Jurkat, Clone E6-1 (cell line): Measurements from ENCODE around the gene RASGRP4.
"Not testable (repeated sequence)": the region's sequence is repeated elsewhere in the genome, so short reads cannot be mapped to it uniquely, and the experiment has no call there.

ENCODE experiments used
- DNase-seq: peaks from one replicate; pipeline ENCODE4 v3.0.0-alpha.2; 2011; ENCODE audit warnings: low read depth, low spot score
- H3K4me3 ChIP-seq: 2 replicates; pipeline ENCODE4 v1.5.1; 2011; ENCODE audit warnings: mild to moderate bottlenecking, low read length, control low read depth, moderate library complexity

RASGRP4 gene

DNA sequence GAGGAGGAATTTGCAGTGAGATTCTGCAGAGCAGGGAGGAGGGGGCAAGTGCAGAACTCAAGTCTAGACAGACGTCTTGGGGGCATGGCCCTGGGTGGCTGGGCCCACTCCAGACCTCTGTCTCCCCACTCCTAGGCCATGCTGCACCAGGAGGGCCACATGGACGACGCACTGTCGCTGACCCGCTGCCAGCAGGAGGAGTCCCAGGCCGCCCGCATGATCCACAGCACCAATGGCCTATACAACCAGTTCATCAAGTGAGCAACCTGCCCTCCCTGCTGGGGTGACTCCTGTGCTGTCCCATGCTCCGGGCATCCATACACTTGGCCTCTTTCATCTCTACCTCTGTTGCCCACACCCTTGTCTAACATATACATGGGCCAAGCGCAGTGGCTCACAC, 25.6 kb upstream of the RASGRP4 start:
- H3K4me3 ChIP-seq = no peak overlapping the region
- DNase-seq = no peak

DNA sequence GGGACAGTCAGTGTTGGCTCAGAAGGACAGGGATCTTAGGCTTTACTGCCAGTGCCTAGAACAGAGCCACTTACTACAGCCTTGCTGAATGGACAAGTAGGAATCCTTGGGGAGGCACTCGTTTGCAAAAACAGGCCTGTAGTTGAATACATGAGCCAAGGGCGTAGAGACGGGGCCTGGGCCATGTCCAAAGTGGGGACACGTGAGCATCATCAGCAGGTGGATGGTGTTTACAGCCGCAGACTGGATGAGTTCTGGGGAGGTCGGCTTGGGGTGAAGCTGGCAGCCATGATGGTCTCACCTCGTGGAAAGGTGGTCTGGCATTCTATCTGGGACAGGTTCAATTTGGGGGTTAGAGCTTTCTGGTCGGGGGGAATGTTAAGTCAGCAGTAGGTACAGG, 25.0 kb upstream of the RASGRP4 start:
- H3K4me3 ChIP-seq = no peak overlapping the region
- DNase-seq = no peak

DNA sequence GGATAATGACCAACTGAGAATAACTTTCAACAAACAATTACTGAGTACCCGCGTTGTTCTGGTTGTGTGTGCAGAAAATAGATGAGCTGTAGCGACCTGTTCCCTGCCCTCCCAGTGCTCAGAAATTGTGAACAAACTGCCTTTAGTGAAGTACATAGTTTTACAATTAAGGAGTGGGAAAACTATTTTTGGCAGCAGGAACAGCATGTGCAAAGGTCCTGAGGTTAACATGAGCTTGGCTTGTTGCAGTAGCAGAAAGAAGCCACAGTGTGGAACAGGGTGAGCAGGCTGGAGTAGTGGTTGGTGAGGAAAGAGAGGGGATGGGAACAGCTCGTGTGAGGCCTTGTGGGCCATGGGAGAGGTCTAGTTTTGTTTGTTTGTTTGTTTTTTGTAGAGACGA, 23.5 kb upstream of the RASGRP4 start:
- DNase-seq = no peak

DNA sequence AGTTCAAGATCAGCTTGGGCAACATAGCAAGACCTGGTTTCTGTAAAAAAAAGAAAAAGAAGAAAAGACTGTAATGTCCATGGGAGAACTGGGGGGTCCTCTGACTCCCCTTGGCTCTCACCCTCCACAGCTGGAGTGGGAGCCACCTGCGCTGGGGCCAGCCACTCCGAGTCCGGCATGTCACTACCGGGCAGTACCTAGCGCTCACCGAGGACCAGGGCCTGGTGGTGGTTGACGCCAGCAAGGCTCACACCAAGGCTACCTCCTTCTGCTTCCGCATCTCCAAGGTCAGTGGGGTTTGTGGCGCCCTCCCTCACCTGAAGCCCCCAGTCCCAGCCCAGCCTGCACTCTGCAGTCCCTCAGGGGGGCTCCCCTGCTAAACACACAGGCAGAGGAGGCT, 22.2 kb upstream of the RASGRP4 start:
- DNase-seq = no peak

More for the DNA sequence above, 23.5 kb upstream of the RASGRP4 start:
- no peak overlapping the region for H3K4me3 ChIP-seq

GRCh38 chr19:38445362-38445761, 19.3 kb upstream of the RASGRP4 start:
- DNase-seq = no peak
- H3K4me3 ChIP-seq = no peak overlapping the region

More for the DNA sequence above, 22.2 kb upstream of the RASGRP4 start:
- H3K4me3 ChIP-seq = no peak overlapping the region

DNA sequence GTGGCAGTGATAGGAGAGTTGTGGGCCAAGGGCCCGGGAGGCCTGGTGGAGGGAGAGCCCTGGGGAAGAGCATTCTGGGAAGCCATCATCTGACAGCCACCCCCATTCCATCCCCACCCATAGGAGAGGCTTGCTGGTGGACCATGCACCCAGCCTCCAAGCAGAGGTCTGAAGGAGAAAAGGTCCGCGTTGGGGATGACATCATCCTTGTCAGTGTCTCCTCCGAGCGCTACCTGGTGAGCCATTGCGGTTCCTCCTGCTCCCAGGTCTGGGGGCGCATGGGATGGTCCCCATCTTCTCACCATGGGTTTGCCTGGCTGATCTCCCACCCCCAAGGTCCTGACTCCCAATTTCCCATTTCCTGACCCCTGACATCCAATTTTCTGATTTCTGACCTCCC, 18.0 kb upstream of the RASGRP4 start:
- no peak for DNase-seq
- H3K4me3 ChIP-seq = no peak overlapping the region

- no peak overlapping the region for H3K4me3 ChIP-seq
- no peak for DNase-seq
Measured at GRCh38 chr19:38443458-38443999, 17.5 kb upstream of the RASGRP4 start.

GRCh38 chr19:38442736-38443135, 16.7 kb upstream of the RASGRP4 start:
- H3K4me3 ChIP-seq = no peak overlapping the region
- no peak for DNase-seq

DNA sequence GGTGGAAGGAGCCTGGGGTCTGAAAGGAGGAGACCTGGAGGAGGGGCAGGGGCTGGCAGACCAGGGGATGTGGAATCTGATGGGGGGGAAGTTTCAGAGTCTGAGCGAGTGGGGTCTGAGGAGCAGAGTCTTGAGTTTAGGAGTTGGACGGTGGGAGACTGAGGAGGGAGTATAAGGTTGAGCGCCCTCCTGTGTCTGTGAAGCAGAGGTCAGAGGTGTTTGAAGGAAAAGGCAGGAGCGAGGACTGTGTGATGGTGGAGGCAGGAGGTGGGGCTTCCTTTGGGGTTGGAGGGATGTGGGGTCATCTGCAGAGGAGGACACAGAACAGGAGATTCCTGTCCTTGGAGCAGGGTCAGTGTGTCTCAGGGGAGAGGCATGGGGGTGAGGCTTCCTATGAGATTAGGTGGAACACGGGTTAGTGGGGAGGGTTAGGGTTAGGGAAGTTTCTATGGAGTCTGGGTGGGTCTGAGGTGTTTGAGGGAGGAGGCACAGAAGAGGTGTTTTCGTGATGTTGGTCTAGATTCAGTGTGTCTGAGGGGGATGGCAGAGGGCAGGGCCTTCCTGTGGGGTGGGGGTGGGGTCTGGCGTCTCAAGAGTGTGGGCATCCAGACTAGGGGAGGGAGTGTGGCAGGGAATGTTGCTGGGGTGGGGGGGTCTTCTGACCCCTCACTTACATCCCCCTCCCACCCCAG, 15.8 kb upstream of the RASGRP4 start:
- no peak overlapping the region for H3K4me3 ChIP-seq
- DNase-seq = no peak

DNA sequence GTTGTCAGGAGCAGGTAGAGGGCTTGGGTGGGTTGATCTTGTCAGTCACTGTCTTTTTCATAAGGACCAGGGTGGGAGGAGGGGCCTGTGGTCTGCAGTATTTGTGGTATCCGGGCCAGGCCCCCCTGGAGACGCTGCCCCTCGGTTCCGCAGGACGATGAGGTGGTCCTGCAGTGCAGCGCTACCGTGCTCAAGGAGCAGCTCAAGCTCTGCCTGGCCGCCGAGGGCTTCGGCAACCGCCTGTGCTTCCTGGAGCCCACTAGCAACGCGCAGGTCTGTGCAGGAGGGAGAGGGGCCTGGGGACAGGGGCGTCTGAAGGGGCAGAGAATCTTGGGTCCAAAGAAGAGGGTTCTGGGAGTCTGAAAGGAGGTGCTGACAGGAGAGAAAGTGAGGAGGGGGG, 14.6 kb upstream of the RASGRP4 start:
- DNase-seq = no peak
- H3K4me3 ChIP-seq = no peak overlapping the region

DNA sequence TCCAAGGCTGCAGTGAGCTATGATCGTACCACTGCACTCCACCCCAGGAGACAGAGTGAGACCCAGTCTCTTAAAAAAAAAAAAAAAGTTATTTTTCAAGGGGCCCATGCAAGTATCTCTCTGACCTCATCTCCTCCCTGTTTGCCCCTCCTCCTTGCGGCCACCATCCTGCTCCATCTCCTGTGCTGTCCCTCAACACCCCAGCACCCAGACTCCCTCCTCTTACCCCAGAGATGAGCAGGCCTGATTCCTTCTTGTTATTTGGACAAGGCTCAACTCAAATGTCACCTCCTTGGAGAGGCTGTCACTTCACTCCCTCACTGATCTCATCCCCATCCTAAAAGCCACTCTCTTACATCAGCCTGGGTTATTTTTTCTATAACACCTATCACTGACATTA, 11.9 kb upstream of the RASGRP4 start:
- no peak for DNase-seq
- H3K4me3 ChIP-seq = no peak overlapping the region

- no peak for DNase-seq
Measured at GRCh38 chr19:38437295-38437694, 11.3 kb upstream of the RASGRP4 start.

DNA sequence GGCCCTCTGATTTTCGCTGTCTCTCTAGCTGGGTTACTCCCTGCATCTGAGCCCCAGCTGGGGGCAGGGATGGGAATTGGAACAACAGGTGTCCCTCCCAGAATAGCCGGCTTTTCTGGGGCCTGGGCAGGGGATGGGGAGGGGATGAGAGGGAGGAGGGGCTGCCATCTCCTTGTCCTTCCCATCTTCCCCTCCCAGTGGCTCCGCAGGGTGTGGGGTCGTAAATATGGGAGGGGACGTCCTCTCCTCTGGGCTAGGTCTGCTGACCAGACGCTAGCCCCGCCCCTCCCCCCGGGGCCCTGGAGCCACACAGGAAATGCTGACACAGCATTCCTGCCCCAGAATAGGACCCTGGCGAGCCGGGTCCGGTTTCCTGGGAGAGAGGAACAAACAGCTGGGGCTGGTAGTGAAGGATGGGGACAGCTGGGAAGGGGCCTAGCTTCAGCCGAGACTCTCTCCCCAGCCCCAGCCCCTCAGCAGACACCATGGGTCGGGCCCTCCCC, 8.6 kb upstream of the RASGRP4 start:
- no peak overlapping the region for H3K4me3 ChIP-seq
- DNase-seq = no peak

More at GRCh38 chr19:38437295-38437694, 11.3 kb upstream of the RASGRP4 start:
- H3K4me3 ChIP-seq = no peak overlapping the region

DNA sequence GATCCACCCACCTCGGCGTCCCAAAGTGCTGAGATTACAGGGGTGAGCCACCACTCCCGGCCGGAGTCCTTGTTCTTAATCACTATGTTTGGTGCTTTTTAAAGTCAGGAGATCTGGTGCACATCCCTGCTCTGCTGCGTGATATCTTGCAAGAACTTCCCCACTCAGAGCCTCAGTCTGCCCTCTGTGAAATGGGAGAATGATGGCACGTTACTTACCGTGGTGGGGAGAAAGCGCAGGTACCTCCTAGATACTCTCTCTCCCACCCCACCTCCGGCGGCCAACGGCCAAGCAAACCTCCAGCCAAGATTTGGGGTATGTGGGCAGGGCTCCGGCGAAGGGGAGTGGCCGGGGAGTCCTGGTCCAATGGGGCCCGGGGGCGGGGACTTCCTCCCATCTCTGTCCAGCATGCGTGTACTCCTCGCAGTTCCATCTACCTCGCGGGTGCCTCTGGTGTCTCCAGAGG, 7.3 kb upstream of the RASGRP4 start, which contains the start of gene RYR1:
Gene RYR1 (plus strand): TSS at position 424 of the 466 bp plus-strand sequence. CDS start 139 bp downstream, outside the sequence.
- no peak for DNase-seq
- no peak within 1 kb of the TSS for H3K4me3 ChIP-seq

DNA sequence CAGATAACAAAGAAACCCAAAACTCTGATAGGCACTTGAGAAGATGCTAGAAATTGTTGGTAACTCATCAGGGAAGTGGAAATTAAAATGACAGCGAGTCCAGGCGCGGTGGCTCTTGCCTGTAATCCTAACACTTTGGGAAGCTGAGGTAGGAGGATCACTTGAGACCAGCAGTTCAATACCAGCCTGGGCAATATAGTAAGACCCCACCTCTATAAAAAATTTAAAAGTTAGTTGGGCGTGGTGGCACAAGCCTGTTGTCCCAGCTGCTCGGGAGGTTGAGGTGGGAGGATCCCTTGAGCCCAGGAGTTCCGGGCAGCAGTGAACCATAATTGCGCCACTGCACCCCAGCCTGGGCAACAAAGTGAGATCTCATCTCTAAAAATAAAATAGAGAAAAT, 4.9 kb upstream of the RASGRP4 start:
- DNase-seq = no peak
- no peak overlapping the region for H3K4me3 ChIP-seq

DNA sequence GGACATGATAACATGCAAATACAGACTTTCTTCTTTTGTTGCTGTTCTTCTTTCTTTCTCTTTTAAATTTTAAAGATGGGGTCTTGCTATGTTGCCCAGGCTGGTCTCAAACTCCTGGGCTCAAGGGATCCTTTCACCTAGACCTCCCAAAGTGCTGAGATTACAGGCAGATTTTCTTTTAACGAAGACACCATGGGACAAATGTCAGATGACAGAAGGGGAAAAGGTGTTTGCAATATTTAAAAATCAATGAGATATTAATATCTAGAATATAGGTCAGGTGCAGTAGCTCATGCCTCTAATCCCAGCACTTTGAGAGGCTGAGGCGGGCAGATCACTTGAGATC, 3.8 kb upstream of the RASGRP4 start:
- no peak overlapping the region for H3K4me3 ChIP-seq
- no peak for DNase-seq

- DNase-seq = no peak
- H3K4me3 ChIP-seq = no peak overlapping the region
Measured at GRCh38 chr19:38429055-38429810, 3.2 kb upstream of the RASGRP4 start.

GRCh38 chr19:38427035-38427677, 1.1 kb upstream of the RASGRP4 start:
- DNase-seq, H3K4me3 ChIP-seq: not testable (repeated sequence)

DNA sequence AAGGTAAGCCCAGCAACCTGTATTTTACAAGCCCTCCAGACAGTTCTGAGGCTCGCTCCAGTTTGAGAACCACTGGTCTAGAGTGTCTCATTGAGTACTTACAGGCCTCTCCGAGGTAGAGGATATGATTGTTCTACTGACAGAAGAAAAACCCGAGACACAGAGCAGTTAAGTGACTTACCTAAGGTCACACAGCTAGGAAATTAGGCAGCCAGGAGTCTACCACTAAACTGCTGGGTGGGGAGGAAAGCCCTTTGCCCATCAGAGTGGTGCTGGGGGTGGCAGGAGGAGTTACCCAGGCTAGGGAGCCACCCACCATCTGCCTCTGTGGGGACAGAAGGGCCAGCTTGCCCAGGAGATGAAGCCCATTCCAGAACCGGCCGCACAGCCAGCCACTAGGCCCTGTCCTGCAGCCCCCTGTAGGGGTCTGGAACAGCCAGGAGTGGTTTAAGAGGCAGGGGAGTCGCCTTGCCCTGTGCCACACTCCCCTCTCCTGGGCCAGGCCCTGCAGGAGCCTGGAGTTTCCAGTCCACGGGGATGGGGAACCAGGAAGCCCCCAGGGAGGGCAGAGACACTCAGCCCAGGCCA, 703 bp downstream of the RASGRP4 start:
- H3K4me3 ChIP-seq = no peak overlapping the region
- no peak for DNase-seq
